Stomach (tissue), 19 donors: Measurements from ENCODE around the gene RPL22L1. TPM values are rescaled to one million over a fixed set of nuclear protein-coding genes. Genes with fewer than 3 reads are reported as not detected.

Source experiments
- DNase-seq, 2 donors: peaks; one replicate each; pipeline versions ENCODE4 v3.0.0 to v3.0.0-alpha.2; 2013 to 2019
- H3K27ac ChIP-seq, 5 donors: fragments of 200-600 bp in 4 of 5; sonication (generic) in 4 of 5; one replicate each; pipeline ENCODE4 v1.5.1; 2013 to 2019; ENCODE audit warnings: mild to moderate bottlenecking in 1 of 5, moderate library complexity in 1 of 5
- H3K27me3 ChIP-seq, 3 donors: fragments of 200-600 bp; sonication (generic); one replicate each; pipeline ENCODE4 v1.5.1; 2017 to 2019; ENCODE audit warnings: mixed run types in 1 of 3
- H3K36me3 ChIP-seq, 4 donors: fragments of 200-600 bp; sonication (generic); 1 replicate in 3 of 4; 2 replicates in 1 of 4; pipeline ENCODE4 v1.5.1; 2016 to 2019
- H3K4me1 ChIP-seq, 4 donors: fragments of 200-600 bp; sonication (generic); one replicate each; pipeline ENCODE4 v1.5.1; 2016 to 2019
- H3K4me3 ChIP-seq, 4 donors: fragments of 200-600 bp; sonication (generic) in 3 of 4; one replicate each; pipeline ENCODE4 v1.5.1; 2016 to 2019; ENCODE audit warnings: mild to moderate bottlenecking in 1 of 4
- H3K9me3 ChIP-seq, 4 donors: fragments of 200-600 bp; sonication (generic); one replicate each; pipeline ENCODE4 v1.5.1; 2016 to 2019
- EP300 ChIP-seq: sonication (generic); formaldehyde crosslinking; IDR thresholded peaks from one replicate; pipeline ENCODE4 v1.6.1; 2017; ENCODE audit warnings: antibody characterized with exemption
- POLR2A ChIP-seq, 4 donors: fragments of 450-650 bp; IDR thresholded peaks; one replicate each; pipeline ENCODE4 v1.6.1; 2016; ENCODE audit warnings: antibody characterized with exemption in 4 of 4, control low read depth in 2 of 4, mild to moderate bottlenecking in 1 of 4, moderate library complexity in 1 of 4
- POLR2AphosphoS5 ChIP-seq, 3 donors: sonication (generic); formaldehyde crosslinking; IDR thresholded peaks; one replicate each; pipeline ENCODE4 v1.6.1; 2016; ENCODE audit warnings: antibody characterized with exemption in 3 of 3
- WGBS, 5 donors: extraction: QIAGEN DNeasy Blood & Tissue Kit in 3 of 5; methylation state at CpG; one replicate each; pipeline versions ENCODE4 v1.1.5 to v1.1.7; 2013 to 2018; 5-methylcytosine and 5-hydroxymethylcytosine counted together
- intact Hi-C: fragments of 100-400 bp; cut with DNase I; formaldehyde crosslinking; loops from one replicate; pipeline ENCODE4 v1.15.1; 2023; ENCODE audit warnings: low total_unique reads
- long read RNA-seq, 10 donors: transcript quantifications; one replicate each; lab custom pipeline, GENCODE V29; 2026
- polyA plus RNA-seq, 3 donors: library from polyadenylated mRNA; stranded (reverse); fragments of 200-250 nt; gene quantifications; one replicate each; pipeline ENCODE4 v1.2.3, GENCODE V29; 2013
- total RNA-seq, 5 donors: library from RNA; depleted of rRNA; stranded (reverse); fragments of >200 nt; gene quantifications; one replicate each; pipeline versions ENCODE4 v1.1.0 to v1.2.3, GENCODE V29; 2014 to 2016
- TF ChIP-seq, protein P1 (sequence below), 7 experiments: fragments of 450-650 bp in 4 of 7; fragments of 200-600 bp in 3 of 7; sonication (generic) in 3 of 7; IDR thresholded peaks; one replicate each; pipeline ENCODE4 v1.5.1; 2016 to 2019; ENCODE audit warnings: antibody characterized with exemption in 7 of 7, control low read depth in 2 of 7, mild to moderate bottlenecking in 1 of 7
- donor health status: healthy with polysubstance abuse.
- donor health status: Bipolar disorder and iron deficiency.
- donor health status: healthy.

RPL22L1 gene
- total RNA-seq (10 to 100 TPM in 4 of 5 donors, not detected in 1; 22.2 to 57.8 (median 30.5) TPM), polyA plus RNA-seq (100 to 1,000 TPM; 124 to 162 (median 156) TPM)
- long read RNA-seq, donor 1, transcript RPL22L1-201 (4 exons, 2,190 nt): major isoform, 15 of 31 reads
- long read RNA-seq, donor 1, partial matches to known transcripts: 9 of 31 reads
- long read RNA-seq, donor 1, other reads (novel, unspliced or antisense): 0 of 31 reads
- long read RNA-seq, donor 2, transcript RPL22L1-204 (4 exons, 581 nt): minor isoform, 5 of 26 reads
- long read RNA-seq, donor 2, transcript RPL22L1-201 (4 exons, 2,190 nt): major isoform, 9 of 26 reads
- long read RNA-seq, donor 2, partial matches to known transcripts: 8 of 26 reads
- long read RNA-seq, donor 2, other reads (novel, unspliced or antisense): 0 of 26 reads
- long read RNA-seq, donor 3, transcript RPL22L1-204 (4 exons, 581 nt): minor isoform, 5 of 31 reads
- long read RNA-seq, donor 3, transcript RPL22L1-201 (4 exons, 2,190 nt): major isoform, 16 of 31 reads
- long read RNA-seq, donor 3, partial matches to known transcripts: 7 of 31 reads
- long read RNA-seq, donor 3, other reads (novel, unspliced or antisense): 0 of 31 reads
- long read RNA-seq, donor 4, partial matches to known transcripts: 0 of 6 reads
- long read RNA-seq, donor 4, other reads (novel, unspliced or antisense): 0 of 6 reads
- long read RNA-seq, donor 5, transcript RPL22L1-201 (4 exons, 2,190 nt): major isoform, 22 of 34 reads
- long read RNA-seq, donor 5, transcript RPL22L1-204 (4 exons, 581 nt): minor isoform, 9 of 34 reads
- long read RNA-seq, donor 5, partial matches to known transcripts: 0 of 34 reads
- long read RNA-seq, donor 5, other reads (novel, unspliced or antisense): 0 of 34 reads
- long read RNA-seq, donor 6: 0 reads
- long read RNA-seq, donor 7, transcript RPL22L1-204 (4 exons, 581 nt): minor isoform, 10 of 54 reads
- long read RNA-seq, donor 7, transcript RPL22L1-201 (4 exons, 2,190 nt): major isoform, 30 of 54 reads
- long read RNA-seq, donor 7, partial matches to known transcripts: 8 of 54 reads
- long read RNA-seq, donor 7, other reads (novel, unspliced or antisense): 0 of 54 reads
- long read RNA-seq, donor 8, transcript RPL22L1-204 (4 exons, 581 nt): minor isoform, 13 of 47 reads
- long read RNA-seq, donor 8, transcript RPL22L1-202 (4 exons, 506 nt): minor isoform, 6 of 47 reads
- long read RNA-seq, donor 8, transcript RPL22L1-201 (4 exons, 2,190 nt): major isoform, 24 of 47 reads
- long read RNA-seq, donor 8, partial matches to known transcripts: 0 of 47 reads
- long read RNA-seq, donor 8, other reads (novel, unspliced or antisense): 0 of 47 reads
- long read RNA-seq, donor 9, transcript RPL22L1-202 (4 exons, 506 nt): minor isoform, 6 of 52 reads
- long read RNA-seq, donor 9, transcript RPL22L1-204 (4 exons, 581 nt): minor isoform, 9 of 52 reads
- long read RNA-seq, donor 9, transcript RPL22L1-201 (4 exons, 2,190 nt): major isoform, 26 of 52 reads
- long read RNA-seq, donor 9, partial matches to known transcripts: 9 of 52 reads
- long read RNA-seq, donor 9, other reads (novel, unspliced or antisense): 0 of 52 reads
- long read RNA-seq, donor 10, transcript RPL22L1-201 (4 exons, 2,190 nt): major isoform, 12 of 20 reads
- long read RNA-seq, donor 10, partial matches to known transcripts: 0 of 20 reads
- long read RNA-seq, donor 10, other reads (novel, unspliced or antisense): 0 of 20 reads

DNA sequence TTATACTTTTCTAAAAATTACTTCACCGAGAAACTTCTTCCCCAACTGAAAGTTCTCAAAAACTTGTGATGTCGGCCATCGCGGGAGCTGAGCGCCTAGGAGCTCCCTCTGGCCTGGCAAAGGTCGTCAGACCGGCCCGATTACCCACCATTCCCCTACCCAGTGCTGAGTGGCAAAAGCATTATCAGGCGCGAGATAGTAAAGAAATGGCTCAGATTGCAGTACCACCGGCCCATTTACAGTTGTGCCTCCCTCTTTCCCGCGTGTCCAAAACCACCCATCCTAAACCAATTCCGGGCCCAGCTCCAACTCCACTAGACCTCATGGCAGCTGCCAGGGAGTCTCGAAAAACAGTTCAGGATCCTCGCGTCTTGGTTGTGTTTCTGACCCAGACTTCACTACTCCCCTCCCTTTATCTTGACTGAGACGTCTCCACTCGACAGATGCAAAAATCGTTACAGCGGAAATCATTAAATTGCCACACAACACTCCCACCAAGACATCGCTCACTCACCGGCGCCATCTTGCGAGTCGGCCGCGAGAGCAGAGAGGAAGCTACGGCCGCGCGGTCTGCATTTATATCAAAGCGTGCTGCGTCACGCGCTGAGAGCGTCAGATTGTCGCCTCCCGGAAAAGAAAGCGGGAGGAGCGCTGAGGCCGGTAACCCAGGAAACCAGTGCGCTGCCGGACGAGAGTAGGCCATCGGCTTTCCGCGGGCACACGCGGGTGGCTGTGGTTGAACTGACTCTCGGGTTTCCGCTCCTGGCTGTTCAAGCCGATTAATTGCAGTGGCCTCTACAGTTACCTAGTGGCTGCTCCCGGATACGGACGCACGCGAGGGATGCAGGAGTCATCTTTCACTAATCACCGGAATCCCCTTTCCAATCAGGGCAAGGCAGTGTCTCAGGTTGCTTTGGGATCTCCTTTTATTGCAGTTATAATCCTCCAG, at the start of gene RPL22L1:
Gene RPL22L1 (minus strand): TSS at position 551 of the 949 bp plus-strand sequence. CDS start 28 bp downstream, at position 523.
- WGBS, 5 donors: 0 to 1% (median 0%) methylated on average over 51 to 59 of the region's 59 CpGs
- H3K36me3 ChIP-seq: peaks cover 14 to 33% (median 31%) of the 10 kb centered on the region in 4 donors
- H3K4me3 ChIP-seq: peak within 1 kb of the TSS; percentile 59 to 72 (median 63)
- no peak for TF ChIP-seq EP300
- TF ChIP-seq, protein P1, sequence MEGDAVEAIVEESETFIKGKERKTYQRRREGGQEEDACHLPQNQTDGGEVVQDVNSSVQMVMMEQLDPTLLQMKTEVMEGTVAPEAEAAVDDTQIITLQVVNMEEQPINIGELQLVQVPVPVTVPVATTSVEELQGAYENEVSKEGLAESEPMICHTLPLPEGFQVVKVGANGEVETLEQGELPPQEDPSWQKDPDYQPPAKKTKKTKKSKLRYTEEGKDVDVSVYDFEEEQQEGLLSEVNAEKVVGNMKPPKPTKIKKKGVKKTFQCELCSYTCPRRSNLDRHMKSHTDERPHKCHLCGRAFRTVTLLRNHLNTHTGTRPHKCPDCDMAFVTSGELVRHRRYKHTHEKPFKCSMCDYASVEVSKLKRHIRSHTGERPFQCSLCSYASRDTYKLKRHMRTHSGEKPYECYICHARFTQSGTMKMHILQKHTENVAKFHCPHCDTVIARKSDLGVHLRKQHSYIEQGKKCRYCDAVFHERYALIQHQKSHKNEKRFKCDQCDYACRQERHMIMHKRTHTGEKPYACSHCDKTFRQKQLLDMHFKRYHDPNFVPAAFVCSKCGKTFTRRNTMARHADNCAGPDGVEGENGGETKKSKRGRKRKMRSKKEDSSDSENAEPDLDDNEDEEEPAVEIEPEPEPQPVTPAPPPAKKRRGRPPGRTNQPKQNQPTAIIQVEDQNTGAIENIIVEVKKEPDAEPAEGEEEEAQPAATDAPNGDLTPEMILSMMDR (IDR thresholded peaks at IDR 0.05): no peak
- peak in 2 of 4 donors; percentile 48 to 71 for TF ChIP-seq POLR2A (IDR thresholded peaks at IDR 0.05)
- TF ChIP-seq POLR2AphosphoS5 (IDR thresholded peaks at IDR 0.05): peak; percentile 93 to 100 (median 100)
- H3K4me1 ChIP-seq: peaks cover 21 to 36% (median 33%) of the 10 kb centered on the region in 4 donors
- intact Hi-C loops: no loop called here
- DNase-seq: peak; percentile 95 to 99
- H3K27me3 ChIP-seq: no peaks in the 10 kb centered on the region
- H3K9me3 ChIP-seq: no peaks in the 10 kb centered on the region
- peak within 1 kb of the TSS; percentile 88 to 93 (median 90) for H3K27ac ChIP-seq

DNA sequence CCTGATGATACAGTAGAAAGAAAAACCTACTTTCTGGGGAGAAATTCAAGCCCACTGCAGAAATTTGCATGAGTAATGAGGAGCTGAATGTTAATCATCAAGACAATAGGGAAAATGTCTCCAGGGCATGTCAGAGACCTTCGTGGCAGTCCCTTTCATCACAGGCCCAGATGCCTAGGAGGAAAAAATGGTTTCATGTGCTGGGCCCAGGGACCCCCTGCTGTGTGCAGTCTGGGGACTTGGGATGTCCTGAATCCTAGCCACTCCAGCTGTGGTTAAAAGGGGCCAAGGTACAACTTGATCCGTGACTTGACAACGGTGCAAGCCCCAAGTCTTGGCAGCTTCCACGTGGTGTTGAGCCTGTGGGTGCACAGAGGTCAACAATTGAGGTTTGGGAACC, 48.7 kb upstream of the RPL22L1 start:
- WGBS, 5 donors: 73 to 84% (median 80%) methylated on average over 4 of the region's 4 CpGs
- no peak overlapping the region for H3K4me3 ChIP-seq
- intact Hi-C loops: no loop called here
- peaks cover 0 to 47% (median 25%) of the 10 kb centered on the region in 4 donors for H3K9me3 ChIP-seq
- H3K36me3 ChIP-seq: no peaks in the 10 kb centered on the region
- H3K4me1 ChIP-seq: no peaks in the 10 kb centered on the region
- H3K27ac ChIP-seq: no peak overlapping the region
- H3K27me3 ChIP-seq: no peaks in the 10 kb centered on the region
- TF ChIP-seq POLR2A (IDR thresholded peaks at IDR 0.05): no peak
- TF ChIP-seq, protein P1 (IDR thresholded peaks at IDR 0.05): no peak
- TF ChIP-seq EP300: no peak
- DNase-seq: no peak

DNA sequence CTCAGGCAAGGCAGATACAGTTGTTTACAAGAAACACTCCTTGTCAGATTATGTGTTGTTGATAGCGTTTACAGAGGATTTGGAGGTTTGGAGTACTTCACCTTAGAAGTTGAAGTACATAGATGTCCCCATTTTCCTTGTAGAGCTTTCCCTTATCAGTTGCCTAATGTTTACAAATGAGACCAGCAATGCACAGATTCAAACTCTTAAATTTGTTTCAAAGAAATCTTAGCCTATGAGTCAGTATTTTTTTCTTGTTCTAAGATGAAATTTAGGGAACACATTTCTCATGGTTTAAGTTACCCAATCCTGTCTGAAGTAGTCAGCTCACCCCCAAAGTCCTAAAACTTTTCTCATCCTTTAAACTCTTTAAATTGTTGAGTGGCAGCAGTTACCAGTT, 44.7 kb upstream of the RPL22L1 start:
- WGBS, 5 donors: 10 to 29% (median 23%) methylated on average over 1 of the region's 1 CpG
- Histone ChIP-seq H3K4me1 (no peaks in the 10 kb centered on the region), H3K4me3 (no peak overlapping the region), H3K9me3 (peaks cover 0 to 42% (median 30%) of the 10 kb centered on the region in 4 donors), H3K27me3 (no peaks in the 10 kb centered on the region), H3K36me3 (no peaks in the 10 kb centered on the region), H3K27ac (no peak overlapping the region)
- DNase-seq: no peak
- TF ChIP-seq EP300 (no peak), POLR2AphosphoS5 (IDR thresholded peaks at IDR 0.05) (no peak), POLR2A (IDR thresholded peaks at IDR 0.05) (no peak)
- TF ChIP-seq, protein P1 (IDR thresholded peaks at IDR 0.05): no peak
- intact Hi-C loops: no loop called here
